GM12891 (cell line): ENCODE results near the gene CALML5.

Experiments used
- POLR2A ChIP-seq: IDR thresholded peaks from 2 replicates; pipeline ENCODE4 v1.6.1; 2011; ENCODE audit warnings: low read depth, low read length, control low read depth
- POLR2AphosphoS5 ChIP-seq: IDR thresholded peaks from 2 replicates; pipeline ENCODE4 v1.6.1; 2011; ENCODE audit warnings: low read depth, low read length, control low read depth
- SPI1 ChIP-seq: IDR thresholded peaks from 2 replicates; pipeline ENCODE4 v1.6.1; 2011; ENCODE audit warnings: low read depth, low read length, control low read depth
- TAF1 ChIP-seq: IDR thresholded peaks from 2 replicates; pipeline ENCODE4 v1.6.1; 2011; ENCODE audit warnings: low read depth, low read length, control low read depth

- TF ChIP-seq POLR2A (no peak), POLR2AphosphoS5 (no peak), SPI1 (no peak), TAF1 (no peak)
Measured at GRCh38 chr10:5494611-5495010, 4.8 kb downstream of the CALML5 start.
